ENCODE data around the gene DDX47. TPM values are rescaled to one million over a fixed set of nuclear protein-coding genes. Genes with fewer than 3 reads are reported as not detected.
"Not testable (repeated sequence)": the region's sequence is repeated elsewhere in the genome, so short reads cannot be mapped to it uniquely, and the experiment has no call there.

DDX47 gene
- total and polyA plus RNA-seq, 10 of the 15 experiments (the other 5 are each of a cell fraction or from before 2014, with no cell fraction given) = 84.8 to 266 (median 120) TPM

DNA sequence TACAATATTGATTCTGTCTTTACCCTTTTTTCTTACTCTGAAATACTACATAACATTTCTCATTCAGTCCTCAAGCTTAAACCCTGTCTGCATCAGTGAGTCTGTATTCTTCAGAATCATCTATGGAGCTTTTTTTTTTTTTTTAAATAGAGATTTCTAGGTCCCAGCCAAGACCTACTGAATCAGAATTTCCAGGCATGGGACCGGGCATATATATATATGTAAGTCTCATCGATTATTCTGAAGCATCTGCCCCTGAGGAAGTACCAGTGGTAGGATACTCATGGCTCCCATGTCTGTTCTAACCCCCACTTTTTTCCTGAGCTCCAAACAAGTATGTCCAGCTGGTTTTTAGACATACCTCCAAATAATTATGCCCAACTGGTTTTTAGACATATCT lies 6.1 kb downstream of the DDX47 start (continued):
- TF ChIP-seq ELK1 (IDR thresholded peaks at IDR 0.05; ENCODE audit: low read depth, low read length) (no peak), RELA (IDR thresholded peaks at IDR 0.05; ENCODE audit: borderline replicate concordance, partially characterized antibody) (no peak), SREBF1 (IDR thresholded peaks at IDR 0.05; ENCODE audit: low read length) (no peak), MTA3 (IDR thresholded peaks at IDR 0.05; ENCODE audit: borderline replicate concordance, low read length) (no peak)

DNA sequence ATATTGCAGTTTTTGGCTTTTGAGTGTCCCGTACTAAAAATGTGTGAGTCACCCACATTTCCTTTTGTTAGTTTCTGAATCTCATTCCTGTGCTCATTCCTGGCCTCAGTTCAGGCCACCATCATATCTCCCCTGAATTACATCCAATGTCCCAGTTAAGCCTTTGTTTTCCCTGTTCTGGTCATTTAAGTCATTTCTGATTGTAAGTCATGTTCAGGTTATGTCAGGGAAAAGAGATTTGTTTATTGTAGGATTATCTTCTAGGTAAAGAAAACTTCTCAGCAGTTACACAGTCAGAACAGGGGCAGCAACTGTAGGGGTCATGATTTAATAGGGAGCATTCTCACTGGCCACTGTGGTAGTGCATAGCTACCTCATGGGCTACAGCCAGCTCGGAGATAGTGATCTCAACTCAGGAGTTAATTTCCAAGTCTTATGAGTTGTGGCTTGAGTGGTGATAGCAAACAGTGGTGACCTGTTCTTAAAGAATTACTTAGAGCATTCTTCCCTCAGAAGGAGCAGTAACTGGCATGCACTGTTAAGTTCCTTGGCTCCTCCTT lies 6.7 kb downstream of the DDX47 start:
- no TSS peak for BruUV-seq (replicated peaks)
- Histone ChIP-seq H3K79me2 (ENCODE audit: control insufficient read depth, insufficient read depth, low read length) (peaks cover 60% of the 10 kb centered on the region), H3K4me2 (ENCODE audit: control insufficient read depth, insufficient read depth) (0 out of 2 replicates have a peak overlapping the region, but pooled peaks have one; percentile 30), H2AFZ (ENCODE audit: control insufficient read depth, low read depth, low read length) (no peak overlapping the region), H3K4me3 (no peak overlapping the region), H3K9ac (ENCODE audit: control insufficient read depth, insufficient read depth, low read length) (no peak overlapping the region; the same call in 1 of the 2 replicates), H3K36me3 (ENCODE audit: control insufficient read depth in 2 of 2, insufficient read depth in 2 of 2, low read length in 1 of 2) (peaks cover 7 to 51% of the 10 kb centered on the region in 2 experiments), H3K27ac (ENCODE audit: control insufficient read depth, insufficient read depth) (peak overlapping the region; percentile 70), H4K20me1 (ENCODE audit: control insufficient read depth, insufficient read depth) (peaks cover 3% of the 10 kb centered on the region; the same call in 1 of the 2 replicates), H3K4me1 (ENCODE audit: control insufficient read depth, insufficient read depth, low read length) (peaks cover 22% of the 10 kb centered on the region), H3K9me3 (replicated peaks; ENCODE audit: control insufficient read depth, insufficient read depth, low read length) (no peaks in the 10 kb centered on the region), H3K27me3 (replicated peaks in 1 of 2; ENCODE audit: control insufficient read depth in 2 of 2, insufficient read depth in 2 of 2, low read length in 1 of 2) (no peaks in the 10 kb centered on the region)
- ATAC-seq = peak; percentile 6; the same call in 1 of the 3 replicates
- FAIRE-seq = no peak
- ChIA-PET POLR2A (interaction anchor here (1.1 to 1.2 kb wide), 2 partner anchors 11 to 32 kb away, joined by 4 read pairs; no protein-coding TSS in a partner anchor), RAD21 (ENCODE audit: unreplicated experiment) (interaction anchor here (0.6 to 1.1 kb wide), 4 partner anchors 11 to 32 kb away, joined by 3 to 5 read pairs (median 3); no protein-coding TSS in a partner anchor), CTCF (interaction anchor here (1.2 to 12.6 kb wide), 3 partner anchors 8 to 32 kb away, joined by 3 to 136 read pairs (median 8); no protein-coding TSS in a partner anchor), SMC1A (ENCODE audit: uncharacterized antibody, unreplicated experiment) (interaction anchor here (1.0 to 7.9 kb wide), 5 partner anchors 15 to 392 kb away, joined by 3 to 47 read pairs (median 4); no protein-coding TSS in a partner anchor)
- in situ Hi-C loops (cut with MboI) = loop anchor here (25.0 kb wide), 1 partner anchor 1967 kb away; no protein-coding TSS in a partner anchor
- 81% methylated on average over 2 of the region's 2 CpGs for WGBS (ENCODE audit: insufficient coverage, insufficient replicate concordance, low lambda C conversion rate, missing lambda C conversion rate)
- TF ChIP-seq SMAD5 (IDR thresholded peaks at IDR 0.05; ENCODE audit: low read depth) (no peak), NRF1 (conservative IDR thresholded peaks at IDR 0.05; ENCODE audit: low read depth, low read length) (no peak), NBN (IDR thresholded peaks at IDR 0.05) (no peak), YBX1 (IDR thresholded peaks at IDR 0.05) (no peak)
- TF ChIP-seq, protein P1, sequence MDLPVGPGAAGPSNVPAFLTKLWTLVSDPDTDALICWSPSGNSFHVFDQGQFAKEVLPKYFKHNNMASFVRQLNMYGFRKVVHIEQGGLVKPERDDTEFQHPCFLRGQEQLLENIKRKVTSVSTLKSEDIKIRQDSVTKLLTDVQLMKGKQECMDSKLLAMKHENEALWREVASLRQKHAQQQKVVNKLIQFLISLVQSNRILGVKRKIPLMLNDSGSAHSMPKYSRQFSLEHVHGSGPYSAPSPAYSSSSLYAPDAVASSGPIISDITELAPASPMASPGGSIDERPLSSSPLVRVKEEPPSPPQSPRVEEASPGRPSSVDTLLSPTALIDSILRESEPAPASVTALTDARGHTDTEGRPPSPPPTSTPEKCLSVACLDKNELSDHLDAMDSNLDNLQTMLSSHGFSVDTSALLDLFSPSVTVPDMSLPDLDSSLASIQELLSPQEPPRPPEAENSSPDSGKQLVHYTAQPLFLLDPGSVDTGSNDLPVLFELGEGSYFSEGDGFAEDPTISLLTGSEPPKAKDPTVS (IDR thresholded peaks at IDR 0.05; ENCODE audit: low read depth, low read length) = no peak
- intact Hi-C loops (cut with micrococcal nuclease; ENCODE audit: unreplicated experiment) = no loop called here
- no peak for DNase-seq (ENCODE audit: low read depth, low spot score)

DNA sequence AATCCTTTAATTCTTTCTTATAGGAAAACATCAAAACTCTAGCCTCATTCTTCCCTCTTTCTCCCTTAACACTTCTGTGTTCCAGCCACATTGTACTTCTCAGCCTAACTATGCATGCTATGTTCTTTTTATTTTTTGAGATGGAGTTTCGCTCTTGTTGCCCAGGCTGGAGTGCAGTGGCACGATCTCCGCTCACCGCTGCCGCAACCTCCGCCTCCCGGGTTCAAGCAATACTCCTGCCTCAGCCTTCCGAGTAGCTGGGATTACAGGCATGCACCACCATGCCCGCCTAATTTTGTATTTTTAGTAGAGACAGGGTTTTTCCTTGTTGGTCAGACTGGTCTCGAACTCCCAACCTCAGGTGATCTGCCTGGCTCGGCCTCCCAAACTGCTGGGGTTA lies 7.2 kb downstream of the DDX47 start:
- H3K4me1 ChIP-seq (ENCODE audit: control insufficient read depth, insufficient read depth, low read length) = peaks cover 22% of the 10 kb centered on the region
- RAD21 ChIA-PET (ENCODE audit: unreplicated experiment); H3K27me3 ChIP-seq (replicated peaks in 1 of 2; ENCODE audit: control insufficient read depth in 2 of 2, insufficient read depth in 2 of 2, low read length in 1 of 2); H3K4me2 ChIP-seq (ENCODE audit: control insufficient read depth, insufficient read depth); H4K20me1 ChIP-seq (ENCODE audit: control insufficient read depth, insufficient read depth); intact Hi-C loops (cut with micrococcal nuclease; ENCODE audit: unreplicated experiment); BruUV-seq (replicated peaks); DNase-seq (ENCODE audit: low read depth, low spot score); POLR2A ChIA-PET; H3K9me3 ChIP-seq (replicated peaks; ENCODE audit: control insufficient read depth, insufficient read depth, low read length); H2AFZ ChIP-seq (ENCODE audit: control insufficient read depth, low read depth, low read length); FAIRE-seq; H3K27ac ChIP-seq (ENCODE audit: control insufficient read depth, insufficient read depth); H3K4me3 ChIP-seq; ATAC-seq; H3K9ac ChIP-seq (ENCODE audit: control insufficient read depth, insufficient read depth, low read length); SMC1A ChIA-PET (ENCODE audit: uncharacterized antibody, unreplicated experiment): not testable (repeated sequence)
- H3K79me2 ChIP-seq (ENCODE audit: control insufficient read depth, insufficient read depth, low read length) = peaks cover 54% of the 10 kb centered on the region
- in situ Hi-C loops (cut with MboI) = loop anchor here (25.0 kb wide), 1 partner anchor 1967 kb away; no protein-coding TSS in a partner anchor
- CTCF ChIA-PET = interaction anchor here (12.6 kb wide), 1 partner anchor 32 kb away, joined by 136 read pairs; no protein-coding TSS in a partner anchor
- peaks cover 10 to 55% of the 10 kb centered on the region in 2 experiments for H3K36me3 ChIP-seq (ENCODE audit: control insufficient read depth in 2 of 2, insufficient read depth in 2 of 2, low read length in 1 of 2)
- WGBS (ENCODE audit: insufficient coverage, insufficient replicate concordance, low lambda C conversion rate, missing lambda C conversion rate) = 98% methylated on average over 11 of the region's 11 CpGs

Measured in GM12878 (cell line).